ENCODE measurements around the gene NAV3. TPM values are rescaled to one million over a fixed set of nuclear protein-coding genes. Genes with fewer than 3 reads are reported as not detected.

NAV3 gene
- total and polyA plus RNA-seq, 9 of the 15 experiments (the other 6 are each of a cell fraction or from before 2014, with no cell fraction given): 0.04 TPM; not detected in 8

- CTCF ChIA-PET (ENCODE audit: low intra/inter-chr PET ratio): no interaction called here
- H3K9ac ChIP-seq (ENCODE audit: insufficient read depth in 1 of 2, low read depth in 2 of 2, low read length in 2 of 2): no peak overlapping the region
- BruUV-seq (replicated peaks): no TSS peak
- ATAC-seq (no peak), FAIRE-seq (no peak), DNase-seq (ENCODE audit: extremely low read depth in 1 of 4, low spot score in 3 of 4) (no peak)
- no peaks in the 10 kb centered on the region; the same call in 1 of the 2 replicates for H3K9me3 ChIP-seq (replicated peaks; ENCODE audit: control insufficient read depth, insufficient read depth, low read depth, low read length)
- no peaks in the 10 kb centered on the region for H3K9me1 ChIP-seq (ENCODE audit: control insufficient read depth, insufficient read depth, low read length)
- in situ Hi-C loops (cut with MboI): no loop called here
- H2AFZ ChIP-seq (ENCODE audit: low read depth, low read length): no peak overlapping the region
- H3K79me2 ChIP-seq (ENCODE audit: control insufficient read depth, insufficient read depth, low read length): no peaks in the 10 kb centered on the region
- H3K4me2 ChIP-seq (ENCODE audit: insufficient read depth, low read length): no peak overlapping the region
- 11% methylated on average over 1 of the region's 1 CpG for WGBS (ENCODE audit: insufficient coverage, low coverage, missing lambda C conversion rate)
- H3K4me1 ChIP-seq (replicated peaks in 1 of 2; ENCODE audit: control insufficient read depth in 2 of 2, insufficient read depth in 2 of 2, low read length in 2 of 2): no peaks in the 10 kb centered on the region
- POLR2A ChIA-PET: no interaction called here
- H3K27ac ChIP-seq (ENCODE audit: extremely low read depth, low read depth, low read length): no peak overlapping the region
- H3K4me3 ChIP-seq: no peak overlapping the region
- no peaks in the 10 kb centered on the region for H3K36me3 ChIP-seq (ENCODE audit: control insufficient read depth, insufficient read depth, low read length)
- no peaks in the 10 kb centered on the region for H4K20me1 ChIP-seq (replicated peaks; ENCODE audit: control insufficient read depth, insufficient read depth, low read length)
- no peaks in the 10 kb centered on the region for H3K27me3 ChIP-seq (ENCODE audit: control insufficient read depth in 2 of 2, insufficient read depth in 2 of 2, low read length in 2 of 2)
- intact Hi-C loops (cut with micrococcal nuclease): no loop called here
- TF ChIP-seq MAFG (tag; conservative IDR thresholded peaks at IDR 0.05) (no peak), TCF3 (CRISPR knock-in tag; IDR thresholded peaks at IDR 0.05) (no peak), ZNF134 (CRISPR knock-in tag; conservative IDR thresholded peaks at IDR 0.05) (no peak), PURB (CRISPR knock-in tag; IDR thresholded peaks at IDR 0.05; ENCODE audit: low read depth) (no peak), BRF2 (IDR thresholded peaks at IDR 0.05; ENCODE audit: borderline replicate concordance, insufficient read depth, insufficient read length) (no peak), SRSF7 (optimal IDR thresholded peaks at IDR 0.05; ENCODE audit: low read depth, low read length) (no peak), ESRRA (IDR thresholded peaks at IDR 0.05; ENCODE audit: borderline replicate concordance, low read depth) (no peak), BCLAF1 (IDR thresholded peaks at IDR 0.05; ENCODE audit: borderline replicate concordance in 1 of 2, control insufficient read depth in 1 of 2, low read depth in 2 of 2, low read length in 1 of 2) (no peak), ZNF318 (IDR thresholded peaks at IDR 0.05; ENCODE audit: borderline replicate concordance in 1 of 2, low read depth in 1 of 2) (no peak), SLC30A9 (CRISPR knock-in tag; IDR thresholded peaks at IDR 0.05) (no peak)
Observed at GRCh38 chr12:78155546-78155945, 324.9 kb downstream of the NAV3 start.
